Measurements from ENCODE around the gene CASP8.

CASP8 gene

GRCh38 chr2:201308914-201309313 is 48.6 kb downstream of the CASP8 start:
- H3K27me3 ChIP-seq (ENCODE audit: insufficient read depth, low read depth), result no peaks in the 10 kb centered on the region
- H3K27ac ChIP-seq, result no peak overlapping the region
- TF ChIP-seq, protein P1, sequence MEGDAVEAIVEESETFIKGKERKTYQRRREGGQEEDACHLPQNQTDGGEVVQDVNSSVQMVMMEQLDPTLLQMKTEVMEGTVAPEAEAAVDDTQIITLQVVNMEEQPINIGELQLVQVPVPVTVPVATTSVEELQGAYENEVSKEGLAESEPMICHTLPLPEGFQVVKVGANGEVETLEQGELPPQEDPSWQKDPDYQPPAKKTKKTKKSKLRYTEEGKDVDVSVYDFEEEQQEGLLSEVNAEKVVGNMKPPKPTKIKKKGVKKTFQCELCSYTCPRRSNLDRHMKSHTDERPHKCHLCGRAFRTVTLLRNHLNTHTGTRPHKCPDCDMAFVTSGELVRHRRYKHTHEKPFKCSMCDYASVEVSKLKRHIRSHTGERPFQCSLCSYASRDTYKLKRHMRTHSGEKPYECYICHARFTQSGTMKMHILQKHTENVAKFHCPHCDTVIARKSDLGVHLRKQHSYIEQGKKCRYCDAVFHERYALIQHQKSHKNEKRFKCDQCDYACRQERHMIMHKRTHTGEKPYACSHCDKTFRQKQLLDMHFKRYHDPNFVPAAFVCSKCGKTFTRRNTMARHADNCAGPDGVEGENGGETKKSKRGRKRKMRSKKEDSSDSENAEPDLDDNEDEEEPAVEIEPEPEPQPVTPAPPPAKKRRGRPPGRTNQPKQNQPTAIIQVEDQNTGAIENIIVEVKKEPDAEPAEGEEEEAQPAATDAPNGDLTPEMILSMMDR (conservative IDR thresholded peaks at IDR 0.05; ENCODE audit: low read depth, low read length), result no peak
- no peak overlapping the region for H2AFZ ChIP-seq (ENCODE audit: low read depth)
- no peaks in the 10 kb centered on the region for H3K36me3 ChIP-seq (ENCODE audit: insufficient read depth)
- H3K79me2 ChIP-seq (ENCODE audit: insufficient read depth, low read depth), result no peaks in the 10 kb centered on the region
- H3K4me1 ChIP-seq (ENCODE audit: low read depth, poor library complexity, severe bottlenecking), result no peaks in the 10 kb centered on the region
- H3K9ac ChIP-seq, result no peak overlapping the region
- no peak overlapping the region for H3K4me3 ChIP-seq (IDR thresholded peaks at IDR 0.05; ENCODE audit: insufficient read depth, low read depth, low read length)
- H3K4me2 ChIP-seq, result no peak overlapping the region
- H4K20me1 ChIP-seq (ENCODE audit: insufficient read depth), result no peaks in the 10 kb centered on the region

- Histone ChIP-seq H3K36me3 (ENCODE audit: insufficient read depth) (no peaks in the 10 kb centered on the region), H3K79me2 (ENCODE audit: insufficient read depth, low read depth) (no peaks in the 10 kb centered on the region), H2AFZ (ENCODE audit: low read depth) (no peak overlapping the region), H4K20me1 (ENCODE audit: insufficient read depth) (no peaks in the 10 kb centered on the region), H3K9ac (no peak overlapping the region), H3K4me3 (IDR thresholded peaks at IDR 0.05; ENCODE audit: insufficient read depth, low read depth, low read length) (no peak overlapping the region), H3K27ac (no peak overlapping the region), H3K27me3 (ENCODE audit: insufficient read depth, low read depth) (no peaks in the 10 kb centered on the region), H3K4me1 (ENCODE audit: low read depth, poor library complexity, severe bottlenecking) (no peaks in the 10 kb centered on the region), H3K4me2 (no peak overlapping the region)
- TF ChIP-seq, protein P1 (conservative IDR thresholded peaks at IDR 0.05; ENCODE audit: low read depth, low read length), result no peak
Observed at GRCh38 chr2:201313362-201313761, 53.0 kb downstream of the CASP8 start.

DNA sequence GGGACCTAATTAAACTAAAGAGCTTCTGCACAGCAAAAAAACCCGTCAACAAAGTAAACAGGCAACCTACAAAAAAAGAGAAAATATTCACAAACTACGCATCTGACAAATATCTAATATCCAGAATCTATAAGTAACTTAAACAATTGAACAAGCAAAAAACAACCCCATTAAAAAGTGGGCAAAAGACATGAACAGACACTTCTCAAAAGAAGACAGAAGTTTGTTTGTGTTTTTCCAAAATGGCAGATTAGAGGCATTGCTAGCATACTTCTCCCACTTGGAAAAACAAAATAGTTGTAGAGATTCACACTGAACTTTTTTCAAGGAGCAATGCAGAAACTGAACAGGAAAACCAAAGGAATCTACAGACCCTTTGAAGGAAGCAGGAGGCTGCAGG is 59.2 kb downstream of the CASP8 start:
- Histone ChIP-seq H4K20me1 (ENCODE audit: insufficient read depth) (no peaks in the 10 kb centered on the region), H3K4me1 (ENCODE audit: low read depth, poor library complexity, severe bottlenecking) (no peaks in the 10 kb centered on the region), H3K4me2 (no peak overlapping the region), H2AFZ (ENCODE audit: low read depth) (no peak overlapping the region), H3K4me3 (IDR thresholded peaks at IDR 0.05; ENCODE audit: insufficient read depth, low read depth, low read length) (no peak overlapping the region), H3K27ac (no peak overlapping the region), H3K79me2 (ENCODE audit: insufficient read depth, low read depth) (no peaks in the 10 kb centered on the region), H3K9ac (no peak overlapping the region), H3K36me3 (ENCODE audit: insufficient read depth) (no peaks in the 10 kb centered on the region), H3K27me3 (ENCODE audit: insufficient read depth, low read depth) (no peaks in the 10 kb centered on the region)
- TF ChIP-seq, protein P1 (conservative IDR thresholded peaks at IDR 0.05; ENCODE audit: low read depth, low read length), result no peak

DNA sequence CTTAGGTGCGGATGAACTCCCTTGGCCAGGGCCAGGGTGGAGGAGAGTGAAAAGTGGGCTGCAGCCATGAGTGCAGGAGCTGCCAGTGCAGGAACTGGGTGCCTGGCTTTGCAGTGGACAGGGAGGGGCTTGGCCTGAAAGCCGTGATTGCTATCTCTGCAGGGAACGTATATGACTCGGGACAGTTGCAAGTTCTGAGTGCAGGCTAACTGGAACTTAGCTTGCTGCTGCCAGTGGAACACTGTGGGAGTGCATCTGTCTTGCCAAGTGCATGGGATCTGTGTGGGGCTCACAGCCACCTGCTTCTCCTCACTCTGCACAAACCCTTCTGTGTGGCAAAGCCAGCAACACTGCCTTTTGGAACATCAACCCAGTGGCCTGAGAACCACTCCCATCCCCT is 59.9 kb downstream of the CASP8 start:
- Histone ChIP-seq H3K27ac (no peak overlapping the region), H3K36me3 (ENCODE audit: insufficient read depth) (no peaks in the 10 kb centered on the region), H3K27me3 (ENCODE audit: insufficient read depth, low read depth) (no peaks in the 10 kb centered on the region), H3K9ac (no peak overlapping the region), H3K4me3 (IDR thresholded peaks at IDR 0.05; ENCODE audit: insufficient read depth, low read depth, low read length) (no peak overlapping the region), H4K20me1 (ENCODE audit: insufficient read depth) (no peaks in the 10 kb centered on the region), H3K79me2 (ENCODE audit: insufficient read depth, low read depth) (no peaks in the 10 kb centered on the region), H3K4me2 (no peak overlapping the region), H3K4me1 (ENCODE audit: low read depth, poor library complexity, severe bottlenecking) (no peaks in the 10 kb centered on the region), H2AFZ (ENCODE audit: low read depth) (no peak overlapping the region)
- TF ChIP-seq, protein P1 (conservative IDR thresholded peaks at IDR 0.05; ENCODE audit: low read depth, low read length), result no peak

Measured in KMS-11 (cell line).